ENCODE data around the gene TMC2.
"Not testable (repeated sequence)": the region's sequence is repeated elsewhere in the genome, so short reads cannot be mapped to it uniquely, and the experiment has no call there.

The TMC2 gene

DNA sequence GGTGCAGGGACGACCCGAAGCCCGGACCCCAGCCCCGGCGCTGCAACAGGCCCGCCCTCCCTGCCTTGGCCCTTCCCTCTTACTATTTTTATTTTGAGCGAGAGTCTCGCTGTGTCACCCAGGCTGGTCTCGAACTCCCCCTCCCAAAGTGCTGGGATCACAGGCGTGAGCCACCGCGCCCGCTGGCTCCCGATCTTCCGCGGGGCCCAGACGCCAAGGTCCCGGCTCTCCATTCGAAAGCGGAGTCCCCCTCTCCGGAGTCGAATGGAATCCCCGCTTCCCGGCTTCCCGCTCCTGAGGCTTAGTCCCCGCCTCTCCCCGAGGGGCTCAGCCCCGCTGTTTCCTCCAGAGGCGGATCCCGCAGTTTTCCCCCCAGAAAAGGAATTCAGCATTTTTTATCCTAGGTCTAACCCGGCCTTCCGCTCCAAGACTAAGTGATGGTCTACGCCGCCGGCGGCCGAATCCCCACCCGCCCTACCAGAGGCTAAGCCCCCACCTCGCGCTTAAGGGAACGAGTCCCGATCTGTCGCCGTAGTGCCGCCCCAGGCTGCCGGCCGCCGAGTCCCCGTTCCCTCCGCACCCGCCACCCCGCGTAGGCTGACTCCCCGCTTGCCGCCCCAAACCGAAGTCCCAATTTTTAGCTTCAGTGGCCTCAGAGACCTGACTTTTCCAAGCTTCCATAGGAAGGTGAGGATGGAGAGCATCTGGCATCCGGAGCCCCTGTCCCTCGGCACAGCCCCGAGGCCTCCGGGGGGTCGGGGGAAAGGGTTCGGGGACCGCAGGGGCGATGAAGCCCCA, 11.5 kb upstream of the TMC2 start:
- peak; percentile 56 for DNase-seq

DNA sequence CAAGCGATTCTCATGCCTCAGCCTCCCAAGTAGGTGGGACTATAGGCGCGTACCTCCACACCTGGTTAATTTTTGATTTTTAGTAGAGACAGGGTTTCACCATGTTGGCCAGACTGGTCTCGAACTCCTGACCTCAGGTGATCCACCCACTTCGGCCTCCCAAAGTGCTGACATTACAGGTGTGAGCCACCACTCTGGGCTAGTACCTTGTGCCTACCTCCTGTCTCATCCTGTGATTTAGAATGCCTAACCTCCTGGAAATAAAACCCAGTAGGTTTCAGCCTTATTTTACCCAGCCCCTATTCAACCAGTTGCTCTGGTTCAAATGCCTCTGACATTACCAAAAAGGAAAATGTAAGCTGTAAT, 10.2 kb upstream of the TMC2 start:
- not testable (repeated sequence) for DNase-seq

DNA sequence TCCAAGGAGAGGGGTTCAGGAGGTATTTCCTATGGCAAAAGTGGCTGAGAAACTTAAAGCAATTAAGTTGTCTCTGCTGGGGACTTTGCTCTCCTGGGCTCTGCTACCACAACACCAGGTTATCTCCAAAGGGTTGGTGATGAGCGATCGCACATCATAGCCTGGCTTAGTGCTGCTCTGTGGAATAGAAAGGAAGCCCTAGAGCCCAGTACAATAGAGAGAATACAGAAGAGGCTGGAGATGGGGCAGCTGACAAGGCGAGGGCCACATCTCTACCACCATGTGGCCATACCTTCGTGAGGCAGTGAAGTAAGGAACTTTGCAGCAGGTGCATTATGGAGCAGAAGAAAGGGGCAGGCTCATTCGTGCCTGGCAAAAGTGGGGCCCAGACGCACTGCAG, 8.6 kb upstream of the TMC2 start:
- DNase-seq: no peak

- DNase-seq: no peak
Observed at GRCh38 chr20:2528671-2529271, 7.6 kb upstream of the TMC2 start.

DNA sequence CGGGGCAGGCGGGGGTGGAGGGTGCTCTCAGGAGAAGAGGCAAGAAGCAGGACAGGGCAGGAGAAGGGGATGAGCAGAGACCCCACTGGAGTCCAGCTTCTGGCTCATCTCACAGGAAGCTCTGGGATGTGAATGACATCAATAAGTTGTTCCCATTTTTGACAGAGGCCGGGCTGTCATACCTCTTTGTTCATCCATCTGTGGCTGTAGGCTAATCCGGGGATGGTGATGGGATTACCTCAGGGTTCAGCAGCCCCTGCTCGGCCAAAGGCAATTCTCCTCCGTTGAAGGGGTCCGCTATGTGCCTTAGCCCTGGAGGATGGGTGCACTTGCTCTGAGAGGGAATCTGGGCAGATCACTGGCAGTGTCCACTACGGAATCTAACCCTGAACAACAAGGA, 3.3 kb upstream of the TMC2 start:
- DNase-seq: no peak

DNA sequence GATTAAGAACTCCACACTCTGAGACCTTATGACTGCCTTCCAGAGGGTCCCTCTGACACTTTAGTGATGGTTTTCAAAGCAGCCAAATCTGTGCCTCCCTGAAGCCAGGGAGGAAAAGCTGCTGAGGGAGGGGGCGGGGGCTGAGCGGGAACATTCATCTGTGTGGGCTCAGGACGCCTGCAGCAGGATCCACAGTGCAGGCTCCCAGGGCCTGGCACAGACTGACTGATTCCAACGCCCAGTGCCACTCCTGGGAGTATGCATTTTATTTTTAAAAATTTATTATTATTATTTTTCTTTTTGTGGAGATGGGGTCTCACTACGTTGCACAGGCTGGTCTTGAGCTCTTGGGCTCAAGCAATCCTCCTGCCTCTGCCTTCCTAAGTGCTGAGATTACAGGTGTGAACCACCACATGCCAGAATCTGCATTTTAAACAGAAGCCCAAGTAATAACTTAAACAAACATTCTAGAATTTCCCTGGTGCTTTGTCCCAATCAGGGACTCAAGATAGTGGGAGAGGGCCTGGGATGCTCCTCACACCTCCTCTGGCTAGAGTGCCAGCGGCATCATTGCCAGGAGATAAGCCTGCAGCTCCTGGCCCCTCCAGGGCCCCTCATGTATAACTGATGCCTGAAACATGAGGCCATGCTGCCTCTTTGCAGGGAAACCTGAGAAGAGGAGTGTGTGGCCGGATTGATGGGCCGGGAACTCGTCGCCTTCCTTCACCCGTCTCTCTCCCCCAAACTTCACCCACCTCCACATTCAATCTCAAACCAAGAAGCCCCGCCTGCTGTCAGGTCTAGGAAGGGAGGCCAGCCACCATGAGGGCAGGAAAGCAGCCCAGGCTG, 438 bp upstream of the TMC2 start:
- no peak for DNase-seq

DNA sequence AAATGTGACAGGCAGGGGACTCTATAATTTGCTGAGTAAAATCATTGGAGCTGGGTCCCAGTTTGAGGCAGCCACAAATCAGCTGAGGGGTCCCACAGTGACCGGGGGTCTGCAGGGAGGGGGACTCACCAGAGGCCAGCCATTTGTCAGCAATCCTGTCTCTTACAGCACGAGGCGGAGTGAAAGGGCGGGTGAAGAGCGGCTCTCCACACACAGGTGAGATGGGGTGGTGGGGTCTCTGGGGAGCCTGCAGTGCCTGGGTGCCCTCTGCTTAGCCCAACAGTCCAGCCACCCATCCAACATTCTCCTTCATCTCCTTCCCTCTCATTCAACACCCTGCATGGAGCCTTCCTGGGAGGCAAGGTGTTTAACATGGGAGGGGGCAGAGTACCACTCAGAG, 728 bp downstream of the TMC2 start:
- no peak for DNase-seq

DNA sequence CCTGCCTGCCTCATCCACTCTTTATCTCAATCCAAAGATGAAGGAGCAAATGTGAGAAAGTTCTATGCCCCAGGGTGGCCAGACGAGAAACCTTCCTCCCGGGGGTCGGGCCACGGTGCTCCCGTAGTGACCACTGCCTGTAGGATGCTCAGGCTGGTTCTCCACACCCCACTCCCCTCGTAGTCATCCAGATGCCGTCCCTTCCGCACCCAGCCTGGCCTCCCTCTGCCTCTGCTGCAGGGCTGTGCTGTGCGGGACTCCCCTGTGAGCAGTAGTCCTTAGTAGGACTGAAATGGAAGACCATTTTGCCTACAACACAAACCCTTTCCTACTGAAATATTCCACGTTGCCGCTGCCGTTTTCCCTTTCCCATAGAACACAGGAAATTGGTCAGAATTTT, 2.0 kb downstream of the TMC2 start:
- no peak for DNase-seq

DNA sequence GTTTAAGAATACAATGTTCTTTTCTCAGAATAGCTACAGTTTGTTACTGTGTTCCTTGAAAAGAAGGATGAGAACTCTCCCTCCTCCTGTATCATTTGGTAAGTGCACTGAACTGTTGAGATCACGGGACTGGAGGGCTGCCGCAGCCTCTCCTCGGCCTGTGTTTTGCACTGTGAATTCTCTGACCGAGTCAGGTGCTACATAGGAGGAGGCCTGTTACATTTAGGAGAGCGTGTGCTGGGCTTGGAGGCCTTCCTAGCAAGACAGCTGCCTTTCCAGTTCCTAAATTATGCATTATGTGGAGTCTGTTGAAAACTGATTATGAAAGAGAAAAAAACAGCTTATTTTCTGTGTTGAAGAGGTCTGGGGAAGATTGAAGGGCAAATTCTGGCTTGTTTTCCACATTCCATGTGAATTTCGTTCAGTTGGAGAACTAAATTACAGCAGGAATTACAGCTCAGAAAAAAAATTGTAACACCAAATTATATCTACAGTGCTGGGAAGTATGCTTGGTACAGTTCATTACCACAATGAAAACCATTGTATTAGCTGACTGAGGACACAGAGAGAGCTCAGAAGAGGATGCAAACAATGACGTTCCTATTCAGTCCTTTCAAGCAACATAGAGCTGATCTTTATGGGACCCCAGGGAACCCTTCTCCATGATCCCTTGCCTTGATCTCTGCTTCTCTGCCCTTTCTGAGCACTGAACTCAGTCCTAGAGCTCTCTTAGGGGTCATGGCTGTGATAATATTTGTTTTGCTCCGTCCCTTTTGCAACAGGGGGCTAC, 2.8 kb downstream of the TMC2 start:
- DNase-seq: no peak

DNA sequence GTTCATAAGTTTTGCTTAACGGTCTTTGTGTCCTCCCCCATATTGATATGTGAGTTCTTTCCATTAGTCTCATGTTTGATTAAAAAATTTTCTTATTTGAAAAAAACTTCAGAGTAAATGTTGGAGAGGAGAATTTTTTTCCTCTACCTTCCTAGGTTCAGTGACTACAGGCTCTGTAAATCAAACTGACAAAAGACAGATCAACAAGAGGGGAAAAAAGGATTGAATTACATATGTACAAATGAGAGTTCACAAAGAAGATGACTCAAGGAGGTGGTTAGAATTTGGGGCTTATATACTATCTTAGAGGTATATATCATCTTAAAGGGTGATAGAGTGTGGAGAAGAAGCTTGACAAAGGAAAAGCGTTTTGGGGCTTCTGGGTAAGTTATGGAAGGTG, 5.6 kb downstream of the TMC2 start:
- DNase-seq: no peak

- DNase-seq: no peak
Observed at GRCh38 chr20:2542361-2542760, 6.0 kb downstream of the TMC2 start.

- DNase-seq: no peak
Observed at GRCh38 chr20:2544211-2544610, 7.8 kb downstream of the TMC2 start.

GRCh38 chr20:2545594-2545993, 9.2 kb downstream of the TMC2 start:
- DNase-seq: no peak

DNA sequence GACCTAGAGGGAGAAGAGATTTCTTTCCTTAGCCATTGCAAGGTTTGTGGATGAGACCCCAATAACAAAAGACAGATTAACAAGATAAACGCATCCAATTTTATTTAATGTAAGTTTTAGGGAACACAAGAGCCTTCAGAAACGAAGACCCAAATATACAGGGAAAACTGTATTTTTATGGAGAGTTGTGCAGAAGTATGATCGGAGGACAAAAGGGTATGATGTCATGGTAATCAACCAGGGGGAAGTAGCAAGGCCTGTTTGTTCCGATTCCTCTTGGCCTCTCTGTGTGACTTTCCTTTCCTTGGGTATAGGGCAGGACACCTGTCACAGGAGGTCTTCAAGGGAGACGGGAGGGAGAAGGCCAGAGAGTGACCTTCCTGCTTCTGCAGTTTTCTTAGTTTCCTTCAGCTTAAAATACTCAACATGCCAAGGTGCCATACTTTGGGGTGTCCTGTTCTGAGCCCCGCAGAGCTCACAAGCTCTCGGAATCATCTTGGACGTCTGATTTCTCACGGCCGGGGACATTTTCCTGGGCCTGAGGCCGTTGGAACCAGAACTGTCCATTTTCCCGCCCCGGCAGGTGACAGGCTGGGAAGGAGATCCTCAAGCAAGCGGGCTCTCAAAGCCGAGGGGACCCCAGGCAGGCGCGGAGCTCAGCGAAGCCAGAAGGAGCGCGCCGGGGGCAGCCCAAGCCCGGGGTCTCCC, 21.7 kb downstream of the TMC2 start:
- DNase-seq: no peak

- no peak for DNase-seq
Observed at GRCh38 chr20:2558581-2559278, 22.4 kb downstream of the TMC2 start.

GRCh38 chr20:2559279-2559626, 22.9 kb downstream of the TMC2 start:
- no peak for DNase-seq

GRCh38 chr20:2559651-2560050, 23.3 kb downstream of the TMC2 start:
- DNase-seq: no peak

GRCh38 chr20:2563116-2563515, 26.7 kb downstream of the TMC2 start:
- no peak for DNase-seq

GRCh38 chr20:2564406-2564805, 28.0 kb downstream of the TMC2 start:
- DNase-seq: no peak

DNA sequence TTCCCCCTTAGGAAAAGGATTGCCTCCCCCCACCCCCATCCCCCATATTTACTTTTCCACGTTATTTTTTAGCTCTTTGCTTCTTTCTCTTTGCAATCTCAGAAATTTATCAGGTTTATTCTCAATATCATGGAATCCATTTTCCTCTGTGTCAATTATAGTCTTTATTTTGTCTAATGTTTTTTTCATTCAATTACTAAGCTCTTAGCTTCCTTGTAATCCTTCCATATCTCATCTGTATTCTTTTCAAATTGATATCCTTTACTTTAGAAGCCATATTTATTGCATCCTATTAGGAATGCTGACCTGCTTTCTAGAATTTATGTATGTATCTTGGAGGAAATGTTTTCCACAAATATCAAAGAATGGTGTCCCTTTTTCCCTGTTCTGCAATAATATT, 39.3 kb downstream of the TMC2 start:
- no peak for DNase-seq

DNA sequence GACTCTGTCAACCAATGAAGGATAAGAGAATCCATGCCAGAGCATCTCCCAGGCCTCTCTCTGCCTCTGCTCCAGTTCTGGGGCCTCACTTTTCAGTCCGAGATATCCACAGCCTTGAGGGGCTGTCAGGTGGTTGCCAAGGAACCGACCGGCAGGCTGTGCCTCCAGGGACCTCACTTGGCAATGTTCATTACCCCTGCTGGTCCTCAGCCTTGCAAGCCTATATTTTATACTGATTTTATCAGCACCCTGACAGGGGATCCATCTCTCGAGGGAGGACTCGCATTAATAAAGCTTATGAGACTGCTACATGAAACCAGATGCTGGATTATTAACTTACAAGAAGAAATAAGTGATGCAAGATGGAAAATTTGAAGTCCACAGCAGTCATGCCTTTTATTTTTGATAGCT, 39.9 kb downstream of the TMC2 start:
- DNase-seq: no peak

Measured in activated T-cell treated with anti-CD3 and anti-CD28 coated beads, Interleukin-2, amount 50 U/mL, for 1 hour (primary cell).